ENCODE measurements around the gene CYS1.

CYS1 gene

GRCh38 chr2:10022966-10023662, 57.1 kb downstream of the CYS1 start:
- no peaks in the 10 kb centered on the region for H3K27me3 ChIP-seq (ENCODE audit: insufficient read depth, low read depth)
- H3K4me1 ChIP-seq (ENCODE audit: low read depth, poor library complexity, severe bottlenecking): no peaks in the 10 kb centered on the region
- no peak overlapping the region for H3K4me3 ChIP-seq (IDR thresholded peaks at IDR 0.05; ENCODE audit: insufficient read depth, low read depth, low read length)
- no peak overlapping the region for H3K27ac ChIP-seq
- H4K20me1 ChIP-seq (ENCODE audit: insufficient read depth): no peaks in the 10 kb centered on the region
- TF ChIP-seq CTCF (conservative IDR thresholded peaks at IDR 0.05; ENCODE audit: low read depth, low read length): no peak
- H3K4me2 ChIP-seq: no peak overlapping the region
- no peaks in the 10 kb centered on the region for H3K79me2 ChIP-seq (ENCODE audit: insufficient read depth, low read depth)
- no peak overlapping the region for H2AFZ ChIP-seq (ENCODE audit: low read depth)
- H3K9ac ChIP-seq: no peak overlapping the region
- no peaks in the 10 kb centered on the region for H3K36me3 ChIP-seq (ENCODE audit: insufficient read depth)

- H3K4me3 ChIP-seq (IDR thresholded peaks at IDR 0.05; ENCODE audit: insufficient read depth, low read depth, low read length): no peak overlapping the region
- no peaks in the 10 kb centered on the region for H4K20me1 ChIP-seq (ENCODE audit: insufficient read depth)
- no peaks in the 10 kb centered on the region for H3K79me2 ChIP-seq (ENCODE audit: insufficient read depth, low read depth)
- no peaks in the 10 kb centered on the region for H3K36me3 ChIP-seq (ENCODE audit: insufficient read depth)
- no peak overlapping the region for H2AFZ ChIP-seq (ENCODE audit: low read depth)
- H3K27ac ChIP-seq: no peak overlapping the region
- no peak for TF ChIP-seq CTCF (conservative IDR thresholded peaks at IDR 0.05; ENCODE audit: low read depth, low read length)
- no peak overlapping the region for H3K9ac ChIP-seq
- H3K4me1 ChIP-seq (ENCODE audit: low read depth, poor library complexity, severe bottlenecking): no peaks in the 10 kb centered on the region
- H3K4me2 ChIP-seq: no peak overlapping the region
- H3K27me3 ChIP-seq (ENCODE audit: insufficient read depth, low read depth): no peaks in the 10 kb centered on the region
These were observed 57.8 kb downstream of the CYS1 start for GRCh38 chr2:10022445-10022844.

- Histone ChIP-seq H3K4me3 (IDR thresholded peaks at IDR 0.05; ENCODE audit: insufficient read depth, low read depth, low read length) (no peak overlapping the region), H3K27me3 (ENCODE audit: insufficient read depth, low read depth) (no peaks in the 10 kb centered on the region), H3K4me1 (ENCODE audit: low read depth, poor library complexity, severe bottlenecking) (no peaks in the 10 kb centered on the region), H2AFZ (ENCODE audit: low read depth) (no peak overlapping the region), H3K27ac (no peak overlapping the region), H3K36me3 (ENCODE audit: insufficient read depth) (no peaks in the 10 kb centered on the region), H4K20me1 (ENCODE audit: insufficient read depth) (no peaks in the 10 kb centered on the region), H3K9ac (no peak overlapping the region), H3K4me2 (no peak overlapping the region), H3K79me2 (ENCODE audit: insufficient read depth, low read depth) (no peaks in the 10 kb centered on the region)
- TF ChIP-seq CTCF (conservative IDR thresholded peaks at IDR 0.05; ENCODE audit: low read depth, low read length): no peak
These were observed 58.2 kb downstream of the CYS1 start for GRCh38 chr2:10022041-10022421.

GRCh38 chr2:10019602-10020400, 60.4 kb downstream of the CYS1 start:
- TF ChIP-seq CTCF (conservative IDR thresholded peaks at IDR 0.05; ENCODE audit: low read depth, low read length): no peak
- Histone ChIP-seq H3K27me3 (ENCODE audit: insufficient read depth, low read depth) (no peaks in the 10 kb centered on the region), H3K79me2 (ENCODE audit: insufficient read depth, low read depth) (no peaks in the 10 kb centered on the region), H3K9ac (no peak overlapping the region), H4K20me1 (ENCODE audit: insufficient read depth) (no peaks in the 10 kb centered on the region), H3K4me3 (IDR thresholded peaks at IDR 0.05; ENCODE audit: insufficient read depth, low read depth, low read length) (no peak overlapping the region), H3K36me3 (ENCODE audit: insufficient read depth) (no peaks in the 10 kb centered on the region), H3K4me1 (ENCODE audit: low read depth, poor library complexity, severe bottlenecking) (no peaks in the 10 kb centered on the region), H2AFZ (ENCODE audit: low read depth) (no peak overlapping the region), H3K27ac (no peak overlapping the region), H3K4me2 (no peak overlapping the region)

All from KMS-11 (cell line).